ES-I3 (cell line): ENCODE results near the gene OPALIN.

ENCODE experiments used
- H3K36me3 ChIP-seq: 2 replicates; pipeline ENCODE4 v1.6.1; 2013; ENCODE audit warnings: mild to moderate bottlenecking, low read length, control low read depth, moderate library complexity; ENCODE audit not compliant: insufficient read depth
- H3K4me1 ChIP-seq: 2 replicates; pipeline ENCODE4 v1.6.1; 2013; ENCODE audit warnings: mild to moderate bottlenecking, control low read depth, low read length; ENCODE audit not compliant: insufficient read depth
- H3K9ac ChIP-seq: 2 replicates; pipeline ENCODE4 v1.6.1; 2013; ENCODE audit warnings: low read depth, mild to moderate bottlenecking, low read length, moderate library complexity
- H3K9me3 ChIP-seq: 2 replicates; pipeline ENCODE4 v1.6.1; 2013; ENCODE audit warnings: mild to moderate bottlenecking, low read length, moderate library complexity; ENCODE audit not compliant: control insufficient read depth, insufficient read depth

Gene OPALIN

GRCh38 chr10:96339383-96339782 lies 19.4 kb downstream of the OPALIN start:
- Histone ChIP-seq H3K9me3 (no peaks in the 10 kb centered on the region), H3K36me3 (no peaks in the 10 kb centered on the region), H3K4me1 (peaks cover 12% of the 10 kb centered on the region; the same call in 1 of the 2 replicates), H3K9ac (no peak overlapping the region)

- no peaks in the 10 kb centered on the region for H3K9me3 ChIP-seq
- H3K4me1 ChIP-seq: peaks cover 12% of the 10 kb centered on the region; the same call in 1 of the 2 replicates
- H3K36me3 ChIP-seq: no peaks in the 10 kb centered on the region
- no peak overlapping the region for H3K9ac ChIP-seq
Observed at GRCh38 chr10:96338279-96338925, 20.4 kb downstream of the OPALIN start.

GRCh38 chr10:96337106-96337505 lies 21.7 kb downstream of the OPALIN start:
- Histone ChIP-seq H3K4me1 (peaks cover 12% of the 10 kb centered on the region; the same call in 1 of the 2 replicates), H3K36me3 (no peaks in the 10 kb centered on the region), H3K9me3 (no peaks in the 10 kb centered on the region), H3K9ac (no peak overlapping the region)

GRCh38 chr10:96334616-96335526 lies 23.9 kb downstream of the OPALIN start:
- H3K4me1 ChIP-seq: peaks cover 6% of the 10 kb centered on the region; the same call in 1 of the 2 replicates
- H3K9ac ChIP-seq: no peak overlapping the region
- no peaks in the 10 kb centered on the region for H3K36me3 ChIP-seq
- H3K9me3 ChIP-seq: no peaks in the 10 kb centered on the region

- Histone ChIP-seq H3K4me1 (peaks cover 3% of the 10 kb centered on the region; the same call in 1 of the 2 replicates), H3K9ac (no peak overlapping the region), H3K36me3 (no peaks in the 10 kb centered on the region), H3K9me3 (no peaks in the 10 kb centered on the region)
Observed at GRCh38 chr10:96333101-96333500, 25.7 kb downstream of the OPALIN start.

- no peaks in the 10 kb centered on the region for H3K9me3 ChIP-seq
- H3K9ac ChIP-seq: no peak overlapping the region
- no peaks in the 10 kb centered on the region for H3K36me3 ChIP-seq
- no peaks in the 10 kb centered on the region for H3K4me1 ChIP-seq
Observed at GRCh38 chr10:96327462-96327861, 31.3 kb downstream of the OPALIN start.

GRCh38 chr10:96325719-96326373 lies 33.0 kb downstream of the OPALIN start:
- Histone ChIP-seq H3K36me3 (no peaks in the 10 kb centered on the region), H3K4me1 (no peaks in the 10 kb centered on the region), H3K9ac (no peak overlapping the region), H3K9me3 (no peaks in the 10 kb centered on the region)

- H3K9ac ChIP-seq: no peak overlapping the region
- no peaks in the 10 kb centered on the region for H3K9me3 ChIP-seq
- H3K36me3 ChIP-seq: no peaks in the 10 kb centered on the region
- H3K4me1 ChIP-seq: peaks cover 12% of the 10 kb centered on the region
Observed at GRCh38 chr10:96324447-96324846, 34.4 kb downstream of the OPALIN start.

GRCh38 chr10:96322275-96322674 lies 36.5 kb downstream of the OPALIN start:
- no peak overlapping the region for H3K9ac ChIP-seq
- no peaks in the 10 kb centered on the region for H3K9me3 ChIP-seq
- H3K36me3 ChIP-seq: no peaks in the 10 kb centered on the region
- H3K4me1 ChIP-seq: peaks cover 12% of the 10 kb centered on the region

GRCh38 chr10:96321822-96322221 lies 37.0 kb downstream of the OPALIN start:
- Histone ChIP-seq H3K4me1 (peaks cover 12% of the 10 kb centered on the region), H3K9ac (no peak overlapping the region), H3K9me3 (no peaks in the 10 kb centered on the region), H3K36me3 (no peaks in the 10 kb centered on the region)

GRCh38 chr10:96319754-96320474 lies 38.9 kb downstream of the OPALIN start:
- Histone ChIP-seq H3K4me1 (peaks cover 12% of the 10 kb centered on the region), H3K9ac (no peak overlapping the region), H3K36me3 (no peaks in the 10 kb centered on the region), H3K9me3 (no peaks in the 10 kb centered on the region)

- Histone ChIP-seq H3K9me3 (no peaks in the 10 kb centered on the region), H3K4me1 (peaks cover 14% of the 10 kb centered on the region), H3K9ac (no peak overlapping the region), H3K36me3 (no peaks in the 10 kb centered on the region)
Observed at GRCh38 chr10:96317067-96317833, 41.6 kb downstream of the OPALIN start.

GRCh38 chr10:96313344-96313743 lies 45.5 kb downstream of the OPALIN start:
- H3K9ac ChIP-seq: no peak overlapping the region
- no peaks in the 10 kb centered on the region for H3K9me3 ChIP-seq
- H3K4me1 ChIP-seq: peaks cover 32% of the 10 kb centered on the region
- H3K36me3 ChIP-seq: no peaks in the 10 kb centered on the region
